ENCODE results near the gene SOX4.
"Not testable (repeated sequence)": the region's sequence is repeated elsewhere in the genome, so short reads cannot be mapped to it uniquely, and the experiment has no call there.

DNA sequence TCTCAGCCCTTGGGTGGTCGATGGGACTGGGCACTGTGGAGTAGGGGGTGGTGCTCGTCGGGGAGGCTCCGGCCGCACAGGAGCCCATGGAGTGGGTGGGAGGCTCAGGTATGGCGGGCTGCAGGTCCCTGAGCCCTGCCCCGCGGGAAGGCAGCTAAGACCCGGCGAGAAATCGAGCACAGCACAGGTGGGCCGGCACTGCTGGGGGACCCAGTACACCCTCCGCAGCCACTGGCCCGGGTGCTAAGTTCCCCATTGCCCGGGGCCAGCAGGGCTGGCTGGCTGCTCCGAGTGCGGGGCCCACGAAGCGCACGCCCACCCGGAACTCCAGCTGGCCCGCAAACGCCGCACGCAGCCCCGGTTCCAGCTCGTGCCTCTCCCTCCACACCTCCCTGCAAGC is 41.3 kb upstream of the SOX4 start:
- TF ChIP-seq, protein P1, sequence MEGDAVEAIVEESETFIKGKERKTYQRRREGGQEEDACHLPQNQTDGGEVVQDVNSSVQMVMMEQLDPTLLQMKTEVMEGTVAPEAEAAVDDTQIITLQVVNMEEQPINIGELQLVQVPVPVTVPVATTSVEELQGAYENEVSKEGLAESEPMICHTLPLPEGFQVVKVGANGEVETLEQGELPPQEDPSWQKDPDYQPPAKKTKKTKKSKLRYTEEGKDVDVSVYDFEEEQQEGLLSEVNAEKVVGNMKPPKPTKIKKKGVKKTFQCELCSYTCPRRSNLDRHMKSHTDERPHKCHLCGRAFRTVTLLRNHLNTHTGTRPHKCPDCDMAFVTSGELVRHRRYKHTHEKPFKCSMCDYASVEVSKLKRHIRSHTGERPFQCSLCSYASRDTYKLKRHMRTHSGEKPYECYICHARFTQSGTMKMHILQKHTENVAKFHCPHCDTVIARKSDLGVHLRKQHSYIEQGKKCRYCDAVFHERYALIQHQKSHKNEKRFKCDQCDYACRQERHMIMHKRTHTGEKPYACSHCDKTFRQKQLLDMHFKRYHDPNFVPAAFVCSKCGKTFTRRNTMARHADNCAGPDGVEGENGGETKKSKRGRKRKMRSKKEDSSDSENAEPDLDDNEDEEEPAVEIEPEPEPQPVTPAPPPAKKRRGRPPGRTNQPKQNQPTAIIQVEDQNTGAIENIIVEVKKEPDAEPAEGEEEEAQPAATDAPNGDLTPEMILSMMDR (IDR thresholded peaks at IDR 0.05), result not testable (repeated sequence)
- TF ChIP-seq POLR2A (IDR thresholded peaks at IDR 0.05), result not testable (repeated sequence)

Data from ovary (tissue), 3 donors.